Activated CD8-positive, alpha-beta T cell treated with anti-CD3 and anti-CD28 coated beads for 36 hours (primary cell): ENCODE results near the gene ZNF343. TPM values are rescaled to one million over a fixed set of nuclear protein-coding genes. Genes with fewer than 3 reads are reported as not detected.
"Not testable (repeated sequence)": the region's sequence is repeated elsewhere in the genome, so short reads cannot be mapped to it uniquely, and the experiment has no call there.

Experiments used
- ATAC-seq: fragments of 200-7000 bp; cut with Tn5 transposase; one replicate; pipeline ENCODE4 v1.10.0; 2021; ENCODE audit warnings: mild to moderate bottlenecking, moderate library complexity
- CTCF ChIA-PET: fragments of 350-600 bp; sonication (Branson Sonifier 250); formaldehyde crosslinking; loops from one replicate; lab custom pipeline; 2021; ENCODE audit warnings: antibody characterized with exemption; lab: Charles Lee
- POLR2A ChIA-PET: fragments of 350-600 bp; sonication (Branson Sonifier 250); formaldehyde crosslinking; loops from one replicate; lab custom pipeline; 2021; ENCODE audit warnings: antibody characterized with exemption; lab: Charles Lee
- DNase-seq: peaks from one replicate; pipeline ENCODE4 v3.0.0-alpha.2; 2020
- H3K27ac Mint-ChIP-seq: one replicate; pipeline ENCODE4 v1.8.0; 2021; ENCODE audit warnings: mild to moderate bottlenecking, mixed read lengths
- H3K27me3 Mint-ChIP-seq: one replicate; pipeline ENCODE4 v1.8.0; 2021; ENCODE audit warnings: mixed read lengths
- H3K36me3 Mint-ChIP-seq: one replicate; pipeline ENCODE4 v1.8.0; 2021; ENCODE audit warnings: low read depth, mixed read lengths
- H3K4me1 Mint-ChIP-seq: one replicate; pipeline ENCODE4 v1.8.0; 2021; ENCODE audit warnings: low read depth, mixed read lengths
- H3K4me3 Mint-ChIP-seq: one replicate; pipeline ENCODE4 v1.8.0; 2021; ENCODE audit warnings: mild to moderate bottlenecking, moderate library complexity, mixed read lengths
- H3K9me3 Mint-ChIP-seq: one replicate; pipeline ENCODE4 v1.8.0; 2021; ENCODE audit warnings: mixed read lengths
- intact Hi-C: fragments of 100-400 bp; cut with micrococcal nuclease; formaldehyde crosslinking; loops from one replicate; pipeline ENCODE4 v1.10.0; 2022
- total RNA-seq, 2 experiments: library from RNA; stranded (reverse); gene quantifications; one replicate each; pipeline ENCODE4 v1.2.3, GENCODE V29; 2021
- TF ChIP-seq, protein P1 (sequence below): fragments of 200-600 bp; IDR thresholded peaks from one replicate; pipeline ENCODE4 v1.8.0; 2022; ENCODE audit warnings: antibody characterized with exemption, mild to moderate bottlenecking

Gene ZNF343
- total RNA-seq, 2 experiments from 2014 or later = 8.5 to 9.5 TPM

DNA sequence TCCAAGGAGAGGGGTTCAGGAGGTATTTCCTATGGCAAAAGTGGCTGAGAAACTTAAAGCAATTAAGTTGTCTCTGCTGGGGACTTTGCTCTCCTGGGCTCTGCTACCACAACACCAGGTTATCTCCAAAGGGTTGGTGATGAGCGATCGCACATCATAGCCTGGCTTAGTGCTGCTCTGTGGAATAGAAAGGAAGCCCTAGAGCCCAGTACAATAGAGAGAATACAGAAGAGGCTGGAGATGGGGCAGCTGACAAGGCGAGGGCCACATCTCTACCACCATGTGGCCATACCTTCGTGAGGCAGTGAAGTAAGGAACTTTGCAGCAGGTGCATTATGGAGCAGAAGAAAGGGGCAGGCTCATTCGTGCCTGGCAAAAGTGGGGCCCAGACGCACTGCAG, 19.0 kb upstream of the ZNF343 start:
- peaks cover 3% of the 10 kb centered on the region for H3K27me3 Mint-ChIP-seq
- TF ChIP-seq, protein P1, sequence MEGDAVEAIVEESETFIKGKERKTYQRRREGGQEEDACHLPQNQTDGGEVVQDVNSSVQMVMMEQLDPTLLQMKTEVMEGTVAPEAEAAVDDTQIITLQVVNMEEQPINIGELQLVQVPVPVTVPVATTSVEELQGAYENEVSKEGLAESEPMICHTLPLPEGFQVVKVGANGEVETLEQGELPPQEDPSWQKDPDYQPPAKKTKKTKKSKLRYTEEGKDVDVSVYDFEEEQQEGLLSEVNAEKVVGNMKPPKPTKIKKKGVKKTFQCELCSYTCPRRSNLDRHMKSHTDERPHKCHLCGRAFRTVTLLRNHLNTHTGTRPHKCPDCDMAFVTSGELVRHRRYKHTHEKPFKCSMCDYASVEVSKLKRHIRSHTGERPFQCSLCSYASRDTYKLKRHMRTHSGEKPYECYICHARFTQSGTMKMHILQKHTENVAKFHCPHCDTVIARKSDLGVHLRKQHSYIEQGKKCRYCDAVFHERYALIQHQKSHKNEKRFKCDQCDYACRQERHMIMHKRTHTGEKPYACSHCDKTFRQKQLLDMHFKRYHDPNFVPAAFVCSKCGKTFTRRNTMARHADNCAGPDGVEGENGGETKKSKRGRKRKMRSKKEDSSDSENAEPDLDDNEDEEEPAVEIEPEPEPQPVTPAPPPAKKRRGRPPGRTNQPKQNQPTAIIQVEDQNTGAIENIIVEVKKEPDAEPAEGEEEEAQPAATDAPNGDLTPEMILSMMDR = no peak
- ATAC-seq (no peak), DNase-seq (no peak)
- H3K27ac Mint-ChIP-seq = no peak overlapping the region
- intact Hi-C loops = loop anchor here (10.0 kb wide), 1 partner anchor 117 kb away; no protein-coding TSS in a partner anchor
- ChIA-PET CTCF (no interaction called here), POLR2A (interaction anchor here (1.3 to 3.2 kb wide), 3 partner anchors 58 to 425 kb away, joined by 3 to 11 read pairs (median 7); partner anchors contain the start of gene NOP56)
- no peak overlapping the region for H3K4me3 Mint-ChIP-seq
- no peaks in the 10 kb centered on the region for H3K9me3 Mint-ChIP-seq
- H3K4me1 Mint-ChIP-seq = peaks cover 11% of the 10 kb centered on the region
- no peaks in the 10 kb centered on the region for H3K36me3 Mint-ChIP-seq

DNA sequence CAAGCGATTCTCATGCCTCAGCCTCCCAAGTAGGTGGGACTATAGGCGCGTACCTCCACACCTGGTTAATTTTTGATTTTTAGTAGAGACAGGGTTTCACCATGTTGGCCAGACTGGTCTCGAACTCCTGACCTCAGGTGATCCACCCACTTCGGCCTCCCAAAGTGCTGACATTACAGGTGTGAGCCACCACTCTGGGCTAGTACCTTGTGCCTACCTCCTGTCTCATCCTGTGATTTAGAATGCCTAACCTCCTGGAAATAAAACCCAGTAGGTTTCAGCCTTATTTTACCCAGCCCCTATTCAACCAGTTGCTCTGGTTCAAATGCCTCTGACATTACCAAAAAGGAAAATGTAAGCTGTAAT, 17.5 kb upstream of the ZNF343 start:
- H3K4me1 Mint-ChIP-seq = peaks cover 15% of the 10 kb centered on the region
- H3K9me3 Mint-ChIP-seq, CTCF ChIA-PET, H3K36me3 Mint-ChIP-seq, ATAC-seq, H3K4me3 Mint-ChIP-seq, DNase-seq, H3K27me3 Mint-ChIP-seq, H3K27ac Mint-ChIP-seq: not testable (repeated sequence)
- intact Hi-C loops = loop anchor here (10.0 kb wide), 1 partner anchor 119 kb away; no protein-coding TSS in a partner anchor
- POLR2A ChIA-PET = interaction anchor here (1.3 to 3.2 kb wide), 3 partner anchors 57 to 424 kb away, joined by 3 to 11 read pairs (median 7); partner anchors contain the start of gene NOP56

DNA sequence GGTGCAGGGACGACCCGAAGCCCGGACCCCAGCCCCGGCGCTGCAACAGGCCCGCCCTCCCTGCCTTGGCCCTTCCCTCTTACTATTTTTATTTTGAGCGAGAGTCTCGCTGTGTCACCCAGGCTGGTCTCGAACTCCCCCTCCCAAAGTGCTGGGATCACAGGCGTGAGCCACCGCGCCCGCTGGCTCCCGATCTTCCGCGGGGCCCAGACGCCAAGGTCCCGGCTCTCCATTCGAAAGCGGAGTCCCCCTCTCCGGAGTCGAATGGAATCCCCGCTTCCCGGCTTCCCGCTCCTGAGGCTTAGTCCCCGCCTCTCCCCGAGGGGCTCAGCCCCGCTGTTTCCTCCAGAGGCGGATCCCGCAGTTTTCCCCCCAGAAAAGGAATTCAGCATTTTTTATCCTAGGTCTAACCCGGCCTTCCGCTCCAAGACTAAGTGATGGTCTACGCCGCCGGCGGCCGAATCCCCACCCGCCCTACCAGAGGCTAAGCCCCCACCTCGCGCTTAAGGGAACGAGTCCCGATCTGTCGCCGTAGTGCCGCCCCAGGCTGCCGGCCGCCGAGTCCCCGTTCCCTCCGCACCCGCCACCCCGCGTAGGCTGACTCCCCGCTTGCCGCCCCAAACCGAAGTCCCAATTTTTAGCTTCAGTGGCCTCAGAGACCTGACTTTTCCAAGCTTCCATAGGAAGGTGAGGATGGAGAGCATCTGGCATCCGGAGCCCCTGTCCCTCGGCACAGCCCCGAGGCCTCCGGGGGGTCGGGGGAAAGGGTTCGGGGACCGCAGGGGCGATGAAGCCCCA, 16.2 kb upstream of the ZNF343 start:
- ChIA-PET CTCF (interaction anchor here (0.6 to 6.6 kb wide), 21 partner anchors 10 to 219 kb away, joined by 3 to 147 read pairs (median 4); partner anchors contain the start of genes IDH3B, NOP56, SNRPB and ZNF343), POLR2A (interaction anchor here (0.9 to 2.1 kb wide), 6 partner anchors 10 to 128 kb away, joined by 3 to 17 read pairs (median 4); partner anchors contain the start of genes NOP56, SNRPB and ZNF343)

DNA sequence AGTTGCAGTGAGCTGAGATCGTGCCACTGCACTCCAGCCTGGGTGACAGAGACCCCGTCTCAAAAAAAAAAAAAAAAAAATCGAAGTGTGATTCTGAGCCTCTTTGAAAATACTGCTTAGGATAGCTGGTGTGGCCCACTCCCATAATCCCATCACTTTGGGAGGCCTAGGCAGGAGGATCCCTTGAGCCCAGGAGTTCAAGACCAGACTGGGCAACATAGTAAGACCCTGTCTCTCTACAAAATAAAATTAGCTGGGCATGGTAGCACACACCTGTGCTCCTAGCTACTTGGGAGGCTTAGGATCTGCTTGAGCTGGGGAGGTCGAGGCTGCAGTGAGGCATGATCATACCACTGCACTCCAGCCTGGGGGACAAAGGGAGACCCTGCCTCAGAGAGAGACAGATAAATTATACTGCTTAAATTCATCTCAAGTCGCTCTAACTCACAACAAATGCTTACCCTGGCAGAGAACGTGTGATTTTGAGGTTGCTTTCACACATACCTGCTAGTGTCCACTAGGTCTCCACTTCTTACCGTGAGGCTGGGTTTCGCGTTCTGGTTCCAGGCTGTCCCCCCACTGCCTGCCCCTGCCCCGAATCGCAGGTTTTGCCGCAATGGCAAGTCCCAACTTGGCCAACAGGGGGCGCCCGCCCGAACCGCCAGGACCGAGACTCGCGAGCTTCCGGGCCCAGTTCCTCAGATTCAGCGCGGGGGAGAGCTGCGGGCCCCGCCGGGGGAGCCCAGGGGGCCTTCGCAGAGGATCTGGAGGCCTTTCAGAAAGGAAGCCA, 15.4 kb upstream of the ZNF343 start:
- CTCF ChIA-PET = interaction anchor here (0.6 to 6.6 kb wide), 22 partner anchors 10 to 220 kb away, joined by 3 to 147 read pairs (median 4); partner anchors contain the start of genes IDH3B, NOP56, SNRPB and ZNF343
- TF ChIP-seq, protein P1 = peak; percentile 84
- intact Hi-C loops = loop anchor here (10.0 kb wide), 1 partner anchor 121 kb away; no protein-coding TSS in a partner anchor
- Mint-ChIP-seq H3K9me3 (no peaks in the 10 kb centered on the region), H3K27ac (peak overlapping the region; percentile 86), H3K4me1 (peaks cover 7% of the 10 kb centered on the region), H3K4me3 (peak overlapping the region; percentile 74), H3K36me3 (no peaks in the 10 kb centered on the region), H3K27me3 (peaks cover 6% of the 10 kb centered on the region)
- ATAC-seq (peak; percentile 68), DNase-seq (peak; percentile 93)
- POLR2A ChIA-PET = interaction anchor here (0.7 to 2.1 kb wide), 7 partner anchors 11 to 271 kb away, joined by 3 to 17 read pairs (median 4); partner anchors contain the start of genes NOP56, SNRPB and ZNF343

More for the DNA sequence above, 16.2 kb upstream of the ZNF343 start:
- H3K4me3 Mint-ChIP-seq = peak overlapping the region; percentile 74
- DNase-seq = peak; percentile 51
- peak overlapping the region; percentile 86 for H3K27ac Mint-ChIP-seq
- H3K4me1 Mint-ChIP-seq = peaks cover 10% of the 10 kb centered on the region
- peak; percentile 41 for ATAC-seq
- TF ChIP-seq, protein P1 = no peak
- H3K9me3 Mint-ChIP-seq = no peaks in the 10 kb centered on the region
- peaks cover 6% of the 10 kb centered on the region for H3K27me3 Mint-ChIP-seq
- intact Hi-C loops = loop anchor here (10.0 kb wide), 1 partner anchor 120 kb away; no protein-coding TSS in a partner anchor
- H3K36me3 Mint-ChIP-seq = no peaks in the 10 kb centered on the region

DNA sequence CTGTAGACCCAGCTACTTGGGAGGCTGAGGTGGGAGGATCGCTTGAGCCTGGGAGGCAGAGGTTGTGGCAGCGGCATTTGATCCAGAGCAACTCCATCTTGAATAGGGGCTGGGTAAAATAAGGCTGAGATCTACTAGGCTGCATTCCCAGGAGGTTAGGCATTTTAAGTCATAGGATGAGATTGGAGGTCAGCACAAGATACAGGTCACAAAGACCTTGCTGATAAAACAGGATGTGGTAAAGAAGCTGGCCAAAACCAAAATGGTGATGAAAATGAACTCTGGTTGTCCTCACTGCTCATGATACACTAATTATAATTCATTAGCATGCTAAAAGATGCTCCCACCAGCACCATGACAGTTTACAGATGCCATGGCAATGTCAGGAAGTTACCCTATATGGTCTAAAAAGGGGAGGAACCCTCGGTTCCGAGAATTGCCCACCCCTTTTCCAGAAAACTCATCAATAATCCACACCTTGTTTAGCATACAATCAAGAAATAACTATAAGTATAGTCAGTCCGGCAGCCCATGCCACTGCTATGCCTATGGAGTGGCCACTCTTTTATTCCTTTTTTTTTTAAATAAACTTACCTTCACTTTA, 14.2 kb upstream of the ZNF343 start:
- not testable (repeated sequence) for H3K4me3 Mint-ChIP-seq, H3K27me3 Mint-ChIP-seq, ATAC-seq, H3K36me3 Mint-ChIP-seq, H3K9me3 Mint-ChIP-seq, H3K27ac Mint-ChIP-seq, H3K4me1 Mint-ChIP-seq
- ChIA-PET CTCF (interaction anchor here (0.9 to 6.6 kb wide), 29 partner anchors 9 to 329 kb away, joined by 3 to 147 read pairs (median 8); partner anchors contain the start of genes NOP56, SNRPB and ZNF343), POLR2A (interaction anchor here (1.2 to 3.5 kb wide), 5 partner anchors 53 to 129 kb away, joined by 3 to 23 read pairs (median 5); partner anchors contain the start of genes NOP56 and SNRPB)
- intact Hi-C loops = loop anchor here (10.0 kb wide), 1 partner anchor 122 kb away; no protein-coding TSS in a partner anchor
- peak; percentile 48 for DNase-seq
